HCT116 (cell line): ENCODE results near the gene GOLGA3. TPM values are rescaled to one million over a fixed set of nuclear protein-coding genes. Genes with fewer than 3 reads are reported as not detected.
A peak's percentile ranks its signal among the peaks of the same experiment; 100 is the strongest.

Source experiments
- ATAC-seq: fragments of 200-7000 bp; cut with Tn5 transposase; 2 replicates; pipeline ENCODE4 v1.9.1; 2020; ENCODE audit warnings: mild to moderate bottlenecking, moderate library complexity
- BruUV-seq: library from RNA; stranded (reverse); fragments of 400-500 nt; replicated peaks from 2 replicates; lab custom pipeline; 2021; lab: Mats Ljungman, UMichigan
- CTCF ChIA-PET: fragments of 300-600 bp; sonication (Branson Sonifier 250); formaldehyde crosslinking; loops from one replicate; lab custom pipeline; 2021; ENCODE audit warnings: antibody characterized with exemption; lab: Charles Lee
- POLR2A ChIA-PET: fragments of 300-600, 350-600 bp; sonication (Branson Sonifier 250); formaldehyde crosslinking; loops from one replicate; lab custom pipeline; 2021; ENCODE audit warnings: antibody characterized with exemption; lab: Charles Lee
- RAD21 ChIA-PET, 2 experiments: fragments of 300-600 bp; sonication (Branson Sonifier 250); formaldehyde crosslinking; loops; one replicate each; lab custom pipeline; 2023; ENCODE audit warnings: low total read pairs in 2 of 2; ENCODE audit not compliant: uncharacterized antibody in 2 of 2, unreplicated experiment in 2 of 2, low non-redundant PET in 1 of 2; lab: Charles Lee
- DNase-seq: peaks from one replicate; pipeline ENCODE4 v3.0.0-alpha.2; 2010; ENCODE audit warnings: low read depth, low spot score
- H2AFZ ChIP-seq: fragments of 200-600 bp; shearing (Covaris generic), sonication (generic); 2 replicates; pipeline ENCODE4 v1.6.1; 2017; ENCODE audit warnings: low read depth, mixed run types, mixed read lengths, antibody characterized with exemption, low read length; ENCODE audit not compliant: poor library complexity, severe bottlenecking
- H3K27ac ChIP-seq: 2 replicates; pipeline ENCODE4 v1.5.1; 2012; ENCODE audit warnings: low read depth, low read length
- H3K27me3 ChIP-seq: fragments of 200-600 bp; sonication (generic); 2 replicates; pipeline ENCODE4 v1.6.1; 2016; ENCODE audit warnings: mixed run types, low read length, mixed read lengths; ENCODE audit not compliant: insufficient read depth
- H3K36me3 ChIP-seq, 2 experiments: fragments of 200-500 bp in 1 of 2; fragments of 200-600 bp in 1 of 2; sonication (Bioruptor generic) in 1 of 2; sonication (generic) in 1 of 2; 2 replicates each; pipeline versions ENCODE4 v1.5.1 to v1.6.1; 2014 to 2016; ENCODE audit warnings: low read length in 2 of 2, inconsistent platforms in 1 of 2, mixed read lengths in 1 of 2, mixed run types in 1 of 2; ENCODE audit not compliant: insufficient read depth in 2 of 2, control insufficient read depth in 1 of 2
- H3K4me1 ChIP-seq, 2 experiments: fragments of 200-600 bp in 1 of 2; sonication (generic) in 1 of 2; 2 replicates each; pipeline versions ENCODE4 v1.5.1 to v1.6.1; 2012 to 2017; ENCODE audit warnings: low read length in 2 of 2, inconsistent platforms in 1 of 2, mild to moderate bottlenecking in 1 of 2, mixed read lengths in 1 of 2, mixed run types in 1 of 2, moderate library complexity in 1 of 2; ENCODE audit not compliant: insufficient read depth in 2 of 2, control insufficient read depth in 1 of 2
- H3K4me2 ChIP-seq: fragments of 200-600 bp; sonication (generic); 2 replicates; pipeline ENCODE4 v1.6.1; 2017; ENCODE audit warnings: mixed run types, low read length, mixed read lengths
- H3K4me3 ChIP-seq, 2 experiments: fragments of 200-600 bp in 1 of 2; sonication (generic) in 1 of 2; replicated peaks in 1 of 2; 2 replicates each; pipeline ENCODE4 v1.5.1; 2011 to 2016; ENCODE audit warnings: low read length in 2 of 2, control low read depth in 1 of 2, low read depth in 1 of 2, mild to moderate bottlenecking in 1 of 2, mixed read lengths in 1 of 2, mixed run types in 1 of 2
- H3K79me2 ChIP-seq: fragments of 200-600 bp; sonication (generic); 2 replicates; pipeline ENCODE4 v1.6.1; 2017; ENCODE audit warnings: mild to moderate bottlenecking, mixed run types, low read length, moderate library complexity, mixed read lengths; ENCODE audit not compliant: insufficient read depth
- H3K9ac ChIP-seq: fragments of 200-600 bp; sonication (generic); 2 replicates; pipeline ENCODE4 v1.6.1; 2016; ENCODE audit warnings: low read length, mixed read lengths
- H3K9me2 ChIP-seq: fragments of 200-600 bp; sonication (generic), shearing (Covaris generic); 2 replicates; pipeline ENCODE4 v1.6.1; 2017; ENCODE audit warnings: mixed run types, mild to moderate bottlenecking, moderate library complexity; ENCODE audit not compliant: insufficient read depth
- H3K9me3 ChIP-seq, 2 experiments: fragments of 200-500 bp in 1 of 2; fragments of 200-600 bp in 1 of 2; sonication (Bioruptor generic) in 1 of 2; sonication (generic) in 1 of 2; 2 replicates each; pipeline ENCODE4 v1.6.1; 2014 to 2017; ENCODE audit warnings: low read length in 2 of 2, mixed read lengths in 2 of 2, inconsistent platforms in 1 of 2, low read depth in 1 of 2, mild to moderate bottlenecking in 1 of 2, mixed run types in 1 of 2, moderate library complexity in 1 of 2; ENCODE audit not compliant: control insufficient read depth in 1 of 2, insufficient read depth in 1 of 2
- H4K20me1 ChIP-seq: fragments of 200-600 bp; sonication (generic), shearing (Covaris generic); 2 replicates; pipeline ENCODE4 v1.6.1; 2017; ENCODE audit warnings: mixed run types, mild to moderate bottlenecking, moderate library complexity; ENCODE audit not compliant: insufficient read depth
- CBX3 ChIP-seq: IDR thresholded peaks from 2 replicates; pipeline ENCODE4 v1.6.1; 2012; ENCODE audit warnings: low read depth
- EGR1 ChIP-seq: IDR thresholded peaks from 2 replicates; pipeline ENCODE4 v1.6.1; 2012; ENCODE audit warnings: low read depth
- ELF1 ChIP-seq: IDR thresholded peaks from 2 replicates; pipeline ENCODE4 v1.6.1; 2012; ENCODE audit warnings: low read depth, borderline replicate concordance
- EZH2phosphoT487 ChIP-seq: fragments of 200-600 bp; IDR thresholded peaks from 2 replicates; pipeline ENCODE4 v1.6.1; 2018; ENCODE audit warnings: antibody characterized with exemption, borderline replicate concordance
- FOSL1 ChIP-seq: IDR thresholded peaks from 2 replicates; pipeline ENCODE4 v1.6.1; 2012; ENCODE audit warnings: low read depth
- JUND ChIP-seq: IDR thresholded peaks from 2 replicates; pipeline ENCODE4 v1.6.1; 2012
- POLR2A ChIP-seq: IDR thresholded peaks from 2 replicates; pipeline ENCODE4 v1.7.0; 2011; ENCODE audit warnings: borderline replicate concordance; ENCODE audit not compliant: insufficient read depth, insufficient read length; ENCODE audit errors: extremely low read depth
- POLR2AphosphoS5 ChIP-seq: IDR thresholded peaks from 2 replicates; pipeline ENCODE4 v1.6.1; 2011; ENCODE audit warnings: mild to moderate bottlenecking, low read depth, low read length, moderate library complexity
- SP1 ChIP-seq: IDR thresholded peaks from 2 replicates; pipeline ENCODE4 v1.6.1; 2012; ENCODE audit warnings: low read depth
- TCF7L2 ChIP-seq: IDR thresholded peaks from 2 replicates; pipeline ENCODE4 v1.7.0; 2011; ENCODE audit warnings: borderline replicate concordance, inconsistent platforms; ENCODE audit not compliant: insufficient read depth, insufficient read length; ENCODE audit errors: extremely low read depth
- YY1 ChIP-seq: IDR thresholded peaks from 2 replicates; pipeline ENCODE4 v1.6.1; 2011; ENCODE audit warnings: low read length, low read depth, moderate library complexity, mild to moderate bottlenecking; ENCODE audit not compliant: insufficient replicate concordance; ENCODE audit errors: extremely low read depth
- ZFX ChIP-seq: fragments of 450-650 bp; IDR thresholded peaks from 2 replicates; pipeline ENCODE4 v1.6.1; 2017
- intact Hi-C: fragments of 100-400 bp; cut with micrococcal nuclease; formaldehyde crosslinking; loops from 2 replicates; pipeline ENCODE4 v1.10.0; 2022
- total RNA-seq: library from RNA; stranded (reverse); gene quantifications from one replicate; pipeline ENCODE4 v1.2.1, GENCODE V29; 2021; ENCODE audit not compliant: unreplicated experiment
- TF ChIP-seq, protein P1 (sequence below): IDR thresholded peaks from 2 replicates; pipeline ENCODE4 v1.6.1; 2011; ENCODE audit warnings: mild to moderate bottlenecking, low read length, moderate library complexity; ENCODE audit not compliant: insufficient replicate concordance; ENCODE audit errors: extremely low read depth
- TF ChIP-seq, protein P2 (sequence below): IDR thresholded peaks from 2 replicates; pipeline ENCODE4 v1.6.1; 2012; ENCODE audit warnings: low read depth
- TF ChIP-seq, protein P3 (sequence below): IDR thresholded peaks from 2 replicates; pipeline ENCODE4 v1.6.1; 2012

GOLGA3 gene
- total RNA-seq, 1 experiment from 2014 or later, result 35.1 TPM

DNA sequence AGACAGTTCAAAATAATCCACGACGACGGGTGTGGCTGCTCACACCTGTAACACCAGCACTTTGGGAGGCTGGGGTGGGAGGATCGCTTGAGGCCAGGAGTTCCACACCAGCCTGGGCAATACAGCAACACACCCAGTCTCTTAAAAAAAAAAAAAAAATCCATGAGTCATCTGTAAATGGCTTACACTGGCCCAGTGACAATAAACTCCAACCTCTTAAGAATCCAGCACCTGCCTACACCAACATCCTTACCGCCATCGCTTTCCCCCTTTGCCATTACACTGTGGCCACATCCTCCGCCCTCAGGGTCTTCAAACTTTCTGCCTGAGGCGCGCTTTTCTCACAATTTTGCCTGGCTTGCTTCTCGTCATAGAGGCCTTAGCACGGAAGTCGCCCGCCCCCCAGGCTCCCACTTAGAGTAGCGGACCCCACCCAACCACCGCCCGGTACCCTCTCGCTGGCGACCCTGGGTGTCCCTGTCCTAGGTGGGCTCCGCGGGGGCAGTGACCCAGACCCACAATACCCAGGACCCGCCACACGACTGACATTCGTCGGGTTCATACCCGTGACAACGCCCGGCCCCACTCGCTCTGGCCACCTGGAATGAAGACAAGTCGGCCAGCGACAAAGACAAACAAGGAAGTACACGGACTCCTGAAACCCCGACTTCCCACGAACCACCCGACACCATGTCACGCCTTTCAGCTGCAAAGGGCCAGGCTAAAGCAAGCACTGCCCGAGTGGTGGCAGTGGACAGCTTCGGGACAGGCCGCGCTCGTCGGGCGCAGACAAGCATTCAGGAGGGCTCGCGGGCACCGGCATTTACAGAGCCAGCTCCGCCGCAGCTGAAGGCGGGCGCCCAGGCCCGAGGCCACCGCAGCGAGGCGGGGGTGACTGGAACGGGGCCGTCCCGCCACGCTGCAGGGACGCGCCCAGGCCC is 636 bp downstream of the GOLGA3 start:
- Histone ChIP-seq H3K9me2 (no peaks in the 10 kb centered on the region), H3K27ac (peak overlapping the region; percentile 90)
- ATAC-seq, result peak; percentile 48

More for the DNA sequence above, 636 bp downstream of the GOLGA3 start:
- H3K4me1 ChIP-seq, result peaks cover 9 to 15% of the 10 kb centered on the region in 2 experiments; a peak in 3 of 4 replicates
- ChIA-PET POLR2A (no interaction called here), RAD21 (no interaction called here), CTCF (no interaction called here)
- intact Hi-C loops, result loop anchor here (10.0 kb wide), 1 partner anchor 63 kb away; the partner anchor contains the start of gene ANKLE2
- peaks cover 4 to 21% of the 10 kb centered on the region in 2 experiments; a peak in 3 of 4 replicates for H3K36me3 ChIP-seq
- TF ChIP-seq POLR2AphosphoS5 (no peak), POLR2A (no peak), YY1 (no peak), TCF7L2 (no peak), EZH2phosphoT487 (no peak), EGR1 (no peak), ZFX (peak; percentile 81), JUND (peak; percentile 17; the same call in 1 of the 2 replicates), SP1 (no peak), CBX3 (no peak), ELF1 (no peak), FOSL1 (0 out of 2 replicates have a peak, but pooled peaks have one; percentile 10)
- TF ChIP-seq, protein P1, sequence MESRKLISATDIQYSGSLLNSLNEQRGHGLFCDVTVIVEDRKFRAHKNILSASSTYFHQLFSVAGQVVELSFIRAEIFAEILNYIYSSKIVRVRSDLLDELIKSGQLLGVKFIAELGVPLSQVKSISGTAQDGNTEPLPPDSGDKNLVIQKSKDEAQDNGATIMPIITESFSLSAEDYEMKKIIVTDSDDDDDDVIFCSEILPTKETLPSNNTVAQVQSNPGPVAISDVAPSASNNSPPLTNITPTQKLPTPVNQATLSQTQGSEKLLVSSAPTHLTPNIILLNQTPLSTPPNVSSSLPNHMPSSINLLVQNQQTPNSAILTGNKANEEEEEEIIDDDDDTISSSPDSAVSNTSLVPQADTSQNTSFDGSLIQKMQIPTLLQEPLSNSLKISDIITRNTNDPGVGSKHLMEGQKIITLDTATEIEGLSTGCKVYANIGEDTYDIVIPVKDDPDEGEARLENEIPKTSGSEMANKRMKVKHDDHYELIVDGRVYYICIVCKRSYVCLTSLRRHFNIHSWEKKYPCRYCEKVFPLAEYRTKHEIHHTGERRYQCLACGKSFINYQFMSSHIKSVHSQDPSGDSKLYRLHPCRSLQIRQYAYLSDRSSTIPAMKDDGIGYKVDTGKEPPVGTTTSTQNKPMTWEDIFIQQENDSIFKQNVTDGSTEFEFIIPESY, result no peak
- TF ChIP-seq, protein P2, sequence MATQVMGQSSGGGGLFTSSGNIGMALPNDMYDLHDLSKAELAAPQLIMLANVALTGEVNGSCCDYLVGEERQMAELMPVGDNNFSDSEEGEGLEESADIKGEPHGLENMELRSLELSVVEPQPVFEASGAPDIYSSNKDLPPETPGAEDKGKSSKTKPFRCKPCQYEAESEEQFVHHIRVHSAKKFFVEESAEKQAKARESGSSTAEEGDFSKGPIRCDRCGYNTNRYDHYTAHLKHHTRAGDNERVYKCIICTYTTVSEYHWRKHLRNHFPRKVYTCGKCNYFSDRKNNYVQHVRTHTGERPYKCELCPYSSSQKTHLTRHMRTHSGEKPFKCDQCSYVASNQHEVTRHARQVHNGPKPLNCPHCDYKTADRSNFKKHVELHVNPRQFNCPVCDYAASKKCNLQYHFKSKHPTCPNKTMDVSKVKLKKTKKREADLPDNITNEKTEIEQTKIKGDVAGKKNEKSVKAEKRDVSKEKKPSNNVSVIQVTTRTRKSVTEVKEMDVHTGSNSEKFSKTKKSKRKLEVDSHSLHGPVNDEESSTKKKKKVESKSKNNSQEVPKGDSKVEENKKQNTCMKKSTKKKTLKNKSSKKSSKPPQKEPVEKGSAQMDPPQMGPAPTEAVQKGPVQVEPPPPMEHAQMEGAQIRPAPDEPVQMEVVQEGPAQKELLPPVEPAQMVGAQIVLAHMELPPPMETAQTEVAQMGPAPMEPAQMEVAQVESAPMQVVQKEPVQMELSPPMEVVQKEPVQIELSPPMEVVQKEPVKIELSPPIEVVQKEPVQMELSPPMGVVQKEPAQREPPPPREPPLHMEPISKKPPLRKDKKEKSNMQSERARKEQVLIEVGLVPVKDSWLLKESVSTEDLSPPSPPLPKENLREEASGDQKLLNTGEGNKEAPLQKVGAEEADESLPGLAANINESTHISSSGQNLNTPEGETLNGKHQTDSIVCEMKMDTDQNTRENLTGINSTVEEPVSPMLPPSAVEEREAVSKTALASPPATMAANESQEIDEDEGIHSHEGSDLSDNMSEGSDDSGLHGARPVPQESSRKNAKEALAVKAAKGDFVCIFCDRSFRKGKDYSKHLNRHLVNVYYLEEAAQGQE, result no peak
- TF ChIP-seq, protein P3, sequence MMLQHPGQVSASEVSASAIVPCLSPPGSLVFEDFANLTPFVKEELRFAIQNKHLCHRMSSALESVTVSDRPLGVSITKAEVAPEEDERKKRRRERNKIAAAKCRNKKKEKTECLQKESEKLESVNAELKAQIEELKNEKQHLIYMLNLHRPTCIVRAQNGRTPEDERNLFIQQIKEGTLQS, result no peak
- H4K20me1 ChIP-seq, result no peaks in the 10 kb centered on the region
- peak overlapping the region; percentile 86 for H3K4me2 ChIP-seq
- H3K4me3 ChIP-seq, result peak overlapping the region; percentile 98 to 99
- H2AFZ ChIP-seq, result no peak overlapping the region
- peaks cover 48% of the 10 kb centered on the region for H3K79me2 ChIP-seq
- H3K27me3 ChIP-seq, result no peaks in the 10 kb centered on the region
- no peaks in the 10 kb centered on the region for H3K9me3 ChIP-seq
- TSS peak; percentile 63 for BruUV-seq
- no peak for DNase-seq
- peak overlapping the region; percentile 83 for H3K9ac ChIP-seq
